Natural killer cell (primary cell): ENCODE data around the gene CCDC54. TPM values are rescaled to one million over a fixed set of nuclear protein-coding genes. Genes with fewer than 3 reads are reported as not detected.

Source experiments
- ATAC-seq, 3 donors: fragments of 150-1000 bp in 2 of 3; fragments of 200-7000 bp in 1 of 3; cut with Tn5 transposase; 1 replicate in 1 of 3; 2 replicates in 2 of 3; pipeline ENCODE4 v1.10.0; 2021; ENCODE audit warnings: mild to moderate bottlenecking in 2 of 3, moderate library complexity in 2 of 3
- DNase-seq, 2 donors: peaks; one replicate each; pipeline versions ENCODE4 v3.0.0 to v3.0.0-alpha.2; 2013 to 2021; ENCODE audit warnings: mixed read lengths in 1 of 2
- H3K27ac ChIP-seq: one replicate; pipeline ENCODE4 v1.5.1; 2013; ENCODE audit warnings: mild to moderate bottlenecking, low read length
- H3K27me3 ChIP-seq: one replicate; pipeline ENCODE4 v1.6.1; 2013; ENCODE audit warnings: low read length; ENCODE audit not compliant: control insufficient read depth, insufficient read depth
- H3K36me3 ChIP-seq: one replicate; pipeline ENCODE4 v1.6.1; 2013; ENCODE audit warnings: low read length; ENCODE audit not compliant: control insufficient read depth, insufficient read depth
- H3K4me1 ChIP-seq: one replicate; pipeline ENCODE4 v1.6.1; 2013; ENCODE audit warnings: low read length; ENCODE audit not compliant: control insufficient read depth, insufficient read depth
- H3K4me3 ChIP-seq: one replicate; pipeline ENCODE4 v1.5.1; 2013; ENCODE audit warnings: low read length
- H3K9me3 ChIP-seq: one replicate; pipeline ENCODE4 v1.6.1; 2013; ENCODE audit warnings: low read length; ENCODE audit not compliant: control insufficient read depth, insufficient read depth
- H3K27ac Mint-ChIP-seq, 2 donors: one replicate each; pipeline ENCODE4 v1.8.0; 2022; ENCODE audit warnings: mild to moderate bottlenecking in 2 of 2, mixed read lengths in 2 of 2, moderate library complexity in 1 of 2
- H3K27me3 Mint-ChIP-seq, 2 donors: one replicate each; pipeline ENCODE4 v1.8.0; 2022; ENCODE audit warnings: low read depth in 2 of 2, mixed read lengths in 2 of 2
- H3K36me3 Mint-ChIP-seq: one replicate; pipeline ENCODE4 v1.8.0; 2022; ENCODE audit warnings: mixed read lengths
- H3K4me1 Mint-ChIP-seq, 2 donors: one replicate each; pipeline ENCODE4 v1.8.0; 2022; ENCODE audit warnings: mixed read lengths in 2 of 2
- H3K4me3 Mint-ChIP-seq: one replicate; pipeline ENCODE4 v1.8.0; 2022; ENCODE audit warnings: mild to moderate bottlenecking, moderate library complexity, mixed read lengths
- H3K9me3 Mint-ChIP-seq, 2 donors: one replicate each; pipeline ENCODE4 v1.8.0; 2022; ENCODE audit warnings: mixed read lengths in 2 of 2
- CTCF ChIP-seq: fragments of 200-600 bp; IDR thresholded peaks from one replicate; pipeline ENCODE4 v1.8.0; 2022; ENCODE audit warnings: antibody characterized with exemption
- WGBS: methylation state at CpG from one replicate; pipeline ENCODE4 v1.1.7; 2013; ENCODE audit warnings: missing lambda C conversion rate; ENCODE audit not compliant: insufficient coverage; 5-methylcytosine and 5-hydroxymethylcytosine counted together
- intact Hi-C: fragments of 100-400 bp; cut with micrococcal nuclease; formaldehyde crosslinking; loops from one replicate; pipeline ENCODE4 v1.14.2; 2022
- total RNA-seq, 4 donors: library from RNA; stranded (reverse); fragments of 120-200 nt in 1 of 4; gene quantifications; one replicate each; pipeline versions ENCODE4 v1.2.3 to v1.2.4, GENCODE V29; 2013 to 2022

Gene CCDC54
- total RNA-seq, 3 donors from 2014 or later (not counting 1 experiment from before 2014, with no cell fraction given), result not detected

DNA sequence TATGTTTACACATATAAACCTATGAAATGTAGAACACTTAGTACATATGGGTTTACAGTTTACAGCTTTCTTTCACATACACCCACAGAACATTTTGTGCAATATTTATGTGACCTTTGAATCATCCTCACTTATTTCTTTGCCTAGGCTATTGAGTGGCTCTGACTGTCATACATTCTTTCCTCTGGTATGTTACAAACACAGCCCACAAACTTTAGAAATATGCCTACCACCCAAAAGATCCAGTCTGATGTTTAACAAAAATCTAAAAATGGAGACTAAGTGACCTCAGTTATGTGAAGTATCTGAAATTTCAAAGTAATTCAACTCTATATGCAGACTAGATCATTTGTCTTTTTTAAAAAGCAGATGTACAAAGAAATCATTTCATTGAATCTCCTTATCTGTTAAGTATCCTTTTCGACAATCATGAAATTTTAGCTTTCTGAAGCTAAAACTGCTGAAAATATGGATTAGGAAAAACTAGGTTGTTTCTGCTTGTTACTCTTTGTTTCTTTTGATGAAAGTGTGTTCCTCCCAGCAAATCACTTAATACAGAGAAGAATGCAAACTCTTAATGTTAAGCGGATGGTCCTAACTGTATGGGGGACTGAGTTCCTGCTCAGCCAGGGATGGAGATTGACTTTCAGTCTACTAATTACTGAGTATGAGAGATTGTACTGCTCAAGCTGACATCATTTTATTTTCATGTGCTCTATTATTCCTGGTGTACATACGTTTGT is 27.7 kb downstream of the CCDC54 start:
- Histone ChIP-seq H3K9me3 (peaks cover 4% of the 10 kb centered on the region), H3K4me1 (no peaks in the 10 kb centered on the region), H3K27me3 (no peaks in the 10 kb centered on the region), H3K27ac (no peak overlapping the region), H3K4me3 (no peak overlapping the region), H3K36me3 (no peaks in the 10 kb centered on the region)
- ATAC-seq (no peak), DNase-seq (no peak)
- Mint-ChIP-seq H3K27me3 (no peaks in the 10 kb centered on the region), H3K27ac (no peak overlapping the region), H3K36me3 (peaks cover 10% of the 10 kb centered on the region), H3K4me3 (no peak overlapping the region), H3K4me1 (no peaks in the 10 kb centered on the region), H3K9me3 (peaks cover 4 to 5% of the 10 kb centered on the region in 2 donors)
- TF ChIP-seq CTCF, result no peak
- intact Hi-C loops, result no loop called here
- 100% methylated on average over 1 of the region's 3 CpGs for WGBS

- H3K4me3 Mint-ChIP-seq, result no peak overlapping the region
- Histone ChIP-seq H3K4me3 (no peak overlapping the region), H3K36me3 (no peaks in the 10 kb centered on the region), H3K4me1 (no peaks in the 10 kb centered on the region), H3K27ac (no peak overlapping the region), H3K9me3 (peaks cover 4% of the 10 kb centered on the region), H3K27me3 (no peaks in the 10 kb centered on the region)
- intact Hi-C loops, result no loop called here
- no peaks in the 10 kb centered on the region for H3K27me3 Mint-ChIP-seq
- ATAC-seq, result no peak
- DNase-seq, result no peak
- H3K4me1 Mint-ChIP-seq, result no peaks in the 10 kb centered on the region
- no peak for TF ChIP-seq CTCF
- H3K36me3 Mint-ChIP-seq, result peaks cover 10% of the 10 kb centered on the region
- H3K9me3 Mint-ChIP-seq, result peaks cover 4 to 5% of the 10 kb centered on the region in 2 donors
- H3K27ac Mint-ChIP-seq, result no peak overlapping the region
- WGBS, result 50% methylated on average over 2 of the region's 2 CpGs
These were observed 30.1 kb downstream of the CCDC54 start for GRCh38 chr3:107407355-107407754.

GRCh38 chr3:107408513-107408912 is 31.3 kb downstream of the CCDC54 start:
- no peak overlapping the region for H3K27ac ChIP-seq
- no peak for TF ChIP-seq CTCF
- H3K27me3 Mint-ChIP-seq, result no peaks in the 10 kb centered on the region
- H3K4me1 Mint-ChIP-seq, result no peaks in the 10 kb centered on the region
- ATAC-seq (no peak), DNase-seq (no peak)
- no peaks in the 10 kb centered on the region for H3K27me3 ChIP-seq
- H3K4me1 ChIP-seq, result no peaks in the 10 kb centered on the region
- no peak overlapping the region for H3K4me3 Mint-ChIP-seq
- 96% methylated on average over 5 of the region's 5 CpGs for WGBS
- peaks cover 4% of the 10 kb centered on the region for H3K9me3 ChIP-seq
- H3K27ac Mint-ChIP-seq, result no peak overlapping the region
- peaks cover 10% of the 10 kb centered on the region for H3K36me3 Mint-ChIP-seq
- peaks cover 4 to 5% of the 10 kb centered on the region in 2 donors for H3K9me3 Mint-ChIP-seq
- intact Hi-C loops, result no loop called here
- H3K36me3 ChIP-seq, result no peaks in the 10 kb centered on the region
- no peak overlapping the region for H3K4me3 ChIP-seq

GRCh38 chr3:107409365-107409764 is 32.1 kb downstream of the CCDC54 start:
- WGBS, result no CpG with 5 or more reads among the region's 2 CpGs
- no peaks in the 10 kb centered on the region for H3K36me3 ChIP-seq
- no peak for DNase-seq
- Mint-ChIP-seq H3K4me3 (no peak overlapping the region), H3K27ac (no peak overlapping the region), H3K9me3 (peaks cover 4 to 5% of the 10 kb centered on the region in 2 donors), H3K4me1 (peaks cover 6 to 8% of the 10 kb centered on the region in 2 donors), H3K36me3 (peaks cover 10% of the 10 kb centered on the region), H3K27me3 (no peaks in the 10 kb centered on the region)
- intact Hi-C loops, result no loop called here
- TF ChIP-seq CTCF, result no peak
- no peak overlapping the region for H3K27ac ChIP-seq
- H3K4me3 ChIP-seq, result no peak overlapping the region
- H3K9me3 ChIP-seq, result peaks cover 4% of the 10 kb centered on the region
- ATAC-seq, result no peak
- no peaks in the 10 kb centered on the region for H3K27me3 ChIP-seq
- H3K4me1 ChIP-seq, result no peaks in the 10 kb centered on the region
